ENCODE measurements around the gene IL9R. TPM values are rescaled to one million over a fixed set of nuclear protein-coding genes. Genes with fewer than 3 reads are reported as not detected.

Gene IL9R
- total RNA-seq, 1 experiment from 2014 or later = 1.4 TPM

- Histone ChIP-seq H3K36me3 (ENCODE audit: control insufficient read depth in 1 of 2, insufficient read depth in 2 of 2, low read length in 2 of 2) (no peaks in the 10 kb centered on the region), H3K9me3 (ENCODE audit: control insufficient read depth in 1 of 2, insufficient read depth in 1 of 2, low read depth in 1 of 2, low read length in 2 of 2) (no peaks in the 10 kb centered on the region), H2AFZ (ENCODE audit: low read depth, low read length, poor library complexity, severe bottlenecking) (no peak overlapping the region), H3K27ac (ENCODE audit: low read depth, low read length) (no peak overlapping the region), H3K27me3 (ENCODE audit: insufficient read depth, low read length) (no peaks in the 10 kb centered on the region), H3K9me2 (ENCODE audit: insufficient read depth) (no peaks in the 10 kb centered on the region), H3K9ac (ENCODE audit: low read length) (no peak overlapping the region), H3K4me2 (ENCODE audit: low read length) (no peak overlapping the region), H3K79me2 (ENCODE audit: insufficient read depth, low read length) (no peaks in the 10 kb centered on the region), H3K4me1 (ENCODE audit: control insufficient read depth in 1 of 2, insufficient read depth in 2 of 2, low read length in 2 of 2) (no peaks in the 10 kb centered on the region), H3K4me3 (replicated peaks in 1 of 2; ENCODE audit: low read depth in 1 of 2, low read length in 2 of 2) (no peak overlapping the region), H4K20me1 (ENCODE audit: insufficient read depth) (no peaks in the 10 kb centered on the region)
- intact Hi-C loops (cut with micrococcal nuclease) = no loop called here
- no TSS peak for BruUV-seq (replicated peaks)
- RAD21 ChIA-PET (ENCODE audit: low non-redundant PET in 1 of 2, low total read pairs in 2 of 2, uncharacterized antibody in 2 of 2, unreplicated experiment in 2 of 2) = no interaction called here
- no peak for DNase-seq (ENCODE audit: low read depth, low spot score)
- TF ChIP-seq SRF (IDR thresholded peaks at IDR 0.05; ENCODE audit: low read depth) (no peak), CEBPB (IDR thresholded peaks at IDR 0.05; ENCODE audit: low read depth) (no peak), EGR1 (IDR thresholded peaks at IDR 0.05; ENCODE audit: low read depth) (no peak), TCF7L2 (IDR thresholded peaks at IDR 0.05; ENCODE audit: borderline replicate concordance, extremely low read depth, insufficient read depth, insufficient read length) (no peak), YY1 (IDR thresholded peaks at IDR 0.05; ENCODE audit: extremely low read depth, insufficient replicate concordance, low read depth, low read length) (no peak), ZBTB33 (IDR thresholded peaks at IDR 0.05; ENCODE audit: extremely low read depth, insufficient replicate concordance, low read length) (no peak), CTCF (IDR thresholded peaks at IDR 0.05 in 2 of 3, conservative IDR thresholded peaks at IDR 0.05 in 1 of 3; ENCODE audit: borderline replicate concordance in 1 of 3, insufficient read depth in 1 of 3, low read depth in 2 of 3, low read length in 2 of 3) (no peak), POLR2AphosphoS5 (IDR thresholded peaks at IDR 0.05; ENCODE audit: low read depth, low read length) (no peak), REST (IDR thresholded peaks at IDR 0.05; ENCODE audit: low read depth) (no peak), FOSL1 (IDR thresholded peaks at IDR 0.05; ENCODE audit: low read depth) (no peak), EZH2phosphoT487 (IDR thresholded peaks at IDR 0.05; ENCODE audit: borderline replicate concordance) (no peak), POLR2A (IDR thresholded peaks at IDR 0.05; ENCODE audit: borderline replicate concordance, extremely low read depth, insufficient read depth, insufficient read length) (no peak)
- CTCF ChIA-PET = no interaction called here
- POLR2A ChIA-PET = no interaction called here
- no peak for ATAC-seq
Measured at GRCh38 chrX:156002507-156002906, 5.0 kb downstream of the IL9R start.

Measured in HCT116 (cell line).